Umbilical cord (tissue), 1 donor: ENCODE results near the gene RBM20. TPM values are rescaled to one million over a fixed set of nuclear protein-coding genes. Genes with fewer than 3 reads are reported as not detected.

Source experiments
- total RNA-seq: library from RNA; depleted of rRNA; stranded (reverse); fragments of >200 nt; gene quantifications from one replicate; pipeline ENCODE4 v1.2.3, GENCODE V29; 2014; ENCODE audit warnings: low replicate concordance; ENCODE audit not compliant: insufficient read depth

The RBM20 gene
- total RNA-seq, 1 donor from 2014 or later = 2.2 TPM

Other genes with a start within 250 kb of the RBM20 start
- 7.2 TPM for gene DUSP5, start 146.4 kb upstream of the RBM20 start, total RNA-seq
- gene SMC3, start 76.6 kb upstream of the RBM20 start, total RNA-seq = 32.3 TPM
- gene PDCD4, start 227.6 kb downstream of the RBM20 start, total RNA-seq = 118 TPM